Measurements from ENCODE around the gene CLMP.
"Not testable (repeated sequence)": the region's sequence is repeated elsewhere in the genome, so short reads cannot be mapped to it uniquely, and the experiment has no call there.

Gene CLMP

GRCh38 chr11:123164732-123165450, 30.2 kb downstream of the CLMP start:
- no peak for DNase-seq

GRCh38 chr11:123163621-123164020, 31.4 kb downstream of the CLMP start:
- DNase-seq, result no peak

- no peak for DNase-seq
These were observed 33.5 kb downstream of the CLMP start for GRCh38 chr11:123161376-123162030.

- no peak for DNase-seq
These were observed 35.7 kb downstream of the CLMP start for GRCh38 chr11:123159183-123159857.

GRCh38 chr11:123158033-123159003, 36.7 kb downstream of the CLMP start:
- no peak for DNase-seq

- no peak for DNase-seq
These were observed 42.1 kb downstream of the CLMP start for GRCh38 chr11:123152951-123153350.

GRCh38 chr11:123152346-123152745, 42.7 kb downstream of the CLMP start:
- DNase-seq, result not testable (repeated sequence)

GRCh38 chr11:123151796-123152195, 43.3 kb downstream of the CLMP start:
- DNase-seq, result no peak

- no peak for DNase-seq
These were observed 43.7 kb downstream of the CLMP start for GRCh38 chr11:123151366-123151765.

- no peak for DNase-seq
These were observed 44.2 kb downstream of the CLMP start for GRCh38 chr11:123150882-123151281.

GRCh38 chr11:123148965-123149364, 46.1 kb downstream of the CLMP start:
- DNase-seq, result no peak

- no peak for DNase-seq
These were observed 49.4 kb downstream of the CLMP start for GRCh38 chr11:123145661-123146060.

- DNase-seq, result no peak
These were observed 49.8 kb downstream of the CLMP start for GRCh38 chr11:123145220-123145619.

- no peak for DNase-seq
These were observed 50.3 kb downstream of the CLMP start for GRCh38 chr11:123144707-123145106.

GRCh38 chr11:123143921-123144320, 51.1 kb downstream of the CLMP start:
- no peak for DNase-seq

GRCh38 chr11:123143476-123143875, 51.6 kb downstream of the CLMP start:
- DNase-seq, result no peak

GRCh38 chr11:123139206-123139605, 55.8 kb downstream of the CLMP start:
- DNase-seq, result no peak

GRCh38 chr11:123137431-123138224, 57.4 kb downstream of the CLMP start:
- no peak for DNase-seq

- DNase-seq, result no peak
These were observed 59.1 kb downstream of the CLMP start for GRCh38 chr11:123135863-123136446.

GRCh38 chr11:123132881-123133280, 62.2 kb downstream of the CLMP start:
- no peak for DNase-seq

- DNase-seq, result not testable (repeated sequence)
These were observed 62.8 kb downstream of the CLMP start for GRCh38 chr11:123132034-123132766.
